NT2/D1 (cell line): ENCODE data around the gene C18orf32.

Source experiments
- SUZ12 ChIP-seq: IDR thresholded peaks from 2 replicates; pipeline ENCODE4 v1.6.1; 2011; ENCODE audit not compliant: insufficient read length, insufficient read depth; ENCODE audit errors: extremely low read depth
- YY1 ChIP-seq: IDR thresholded peaks from 2 replicates; pipeline ENCODE4 v1.6.1; 2011; ENCODE audit not compliant: insufficient read length, insufficient read depth

DNA sequence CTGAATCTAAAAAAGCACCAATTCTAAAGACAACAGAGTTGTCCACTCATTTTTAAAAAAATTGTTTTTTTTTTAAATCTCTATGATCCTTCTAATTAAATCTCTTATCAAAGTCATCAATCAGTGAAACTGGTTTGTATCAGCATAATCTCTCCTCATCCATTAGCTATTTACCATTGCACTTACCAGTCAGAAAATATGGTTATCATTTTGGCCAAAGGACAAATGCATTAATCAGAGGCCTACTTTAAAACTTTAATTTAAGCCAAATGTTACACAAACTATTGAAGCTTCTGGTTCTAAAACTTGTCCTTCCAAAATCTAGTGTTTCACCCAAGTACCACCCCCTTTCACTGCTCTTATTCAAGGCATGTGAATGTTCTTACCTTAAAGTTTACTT is 3.8 kb downstream of the C18orf32 start:
- no peak for TF ChIP-seq YY1
- TF ChIP-seq SUZ12: no peak
